Thymus (tissue), 14 donors: ENCODE results near the gene ALPI. TPM values are rescaled to one million over a fixed set of nuclear protein-coding genes. Genes with fewer than 3 reads are reported as not detected.
"Not testable (repeated sequence)": the region's sequence is repeated elsewhere in the genome, so short reads cannot be mapped to it uniquely, and the experiment has no call there.

ENCODE experiments used
- DNase-seq, 9 donors: peaks; one replicate each; pipeline ENCODE4 v3.0.0-alpha.2; 2013; ENCODE audit warnings: low spot score in 9 of 9, low read depth in 6 of 9, missing footprints in 1 of 9
- H3K27ac ChIP-seq, 2 donors: one replicate each; pipeline ENCODE4 v1.5.1; 2013; ENCODE audit warnings: control low read depth in 1 of 2, low read depth in 1 of 2, low read length in 1 of 2, mild to moderate bottlenecking in 1 of 2, moderate library complexity in 1 of 2
- H3K27me3 ChIP-seq, 2 donors: one replicate each; pipeline ENCODE4 v1.5.1; 2013; ENCODE audit warnings: low read length in 1 of 2; ENCODE audit not compliant: control insufficient read depth in 2 of 2, insufficient read depth in 1 of 2
- H3K36me3 ChIP-seq, 2 donors: one replicate each; pipeline ENCODE4 v1.5.1; 2013; ENCODE audit warnings: low read length in 1 of 2, mild to moderate bottlenecking in 1 of 2, moderate library complexity in 1 of 2; ENCODE audit not compliant: control insufficient read depth in 2 of 2, insufficient read depth in 2 of 2
- H3K4me1 ChIP-seq, 2 donors: one replicate each; pipeline ENCODE4 v1.5.1; 2013; ENCODE audit warnings: low read length in 2 of 2; ENCODE audit not compliant: control insufficient read depth in 2 of 2, insufficient read depth in 2 of 2
- H3K4me3 ChIP-seq, 2 donors: one replicate each; pipeline ENCODE4 v1.5.1; 2013; ENCODE audit warnings: low read length in 2 of 2, control low read depth in 1 of 2, mild to moderate bottlenecking in 1 of 2
- H3K9me3 ChIP-seq, 2 donors: one replicate each; pipeline ENCODE4 v1.5.1; 2013; ENCODE audit warnings: low read length in 1 of 2, mild to moderate bottlenecking in 1 of 2; ENCODE audit not compliant: control insufficient read depth in 2 of 2, insufficient read depth in 1 of 2
- WGBS: extraction: QIAGEN DNeasy Blood & Tissue Kit; methylation state at CpG from one replicate; pipeline ENCODE4 v1.1.7; 2013; 5-methylcytosine and 5-hydroxymethylcytosine counted together
- long read RNA-seq, 10 donors: transcript quantifications; one replicate each; lab custom pipeline, GENCODE V29; 2026
- polyA plus RNA-seq: library from polyadenylated mRNA; stranded (reverse); fragments of 200-250 nt; gene quantifications from one replicate; pipeline ENCODE4 v1.2.3, GENCODE V29; 2013
- total RNA-seq: library from RNA; stranded (reverse); fragments of 120-200 nt; gene quantifications from one replicate; pipeline ENCODE4 v1.2.4, GENCODE V29; 2013
- donor health status: healthy.

ALPI gene
- total RNA-seq (0.19 TPM), polyA plus RNA-seq (0.34 TPM)
- long read RNA-seq, donor 1 = 0 reads
- long read RNA-seq, donor 2 = 0 reads
- long read RNA-seq, donor 3 = 0 reads
- long read RNA-seq, donor 4 = 0 reads
- long read RNA-seq, donor 5 = 0 reads
- long read RNA-seq, donor 6 = 0 reads
- long read RNA-seq, donor 7 = 0 reads
- long read RNA-seq, donor 8 = 0 reads
- long read RNA-seq, donor 9 = 0 reads
- long read RNA-seq, donor 10 = 0 reads

- Histone ChIP-seq H3K9me3 (no peaks in the 10 kb centered on the region), H3K4me1 (no peaks in the 10 kb centered on the region), H3K4me3 (no peak within 1 kb of the TSS), H3K36me3 (no peaks in the 10 kb centered on the region), H3K27me3 (peaks cover 0 to 40% of the 10 kb centered on the region in 2 donors), H3K27ac (no peak within 1 kb of the TSS)
- no peak for DNase-seq
- WGBS = 94% methylated on average over 14 of the region's 14 CpGs
These were observed at the start of gene ALPI for GRCh38 chr2:232455426-232456255. TSS of gene ALPI (plus strand) at chr2:232456153. CDS start at chr2:232456200, 47 bp downstream.

GRCh38 chr2:232406556-232407310 lies 49.2 kb upstream of the ALPI start, which contains the start of gene ALPG:
TSS of gene ALPG (plus strand) at chr2:232406844. CDS start at chr2:232406895, 51 bp downstream.
- DNase-seq = no peak
- Histone ChIP-seq H3K9me3 (no peaks in the 10 kb centered on the region), H3K27me3 (peaks cover 0 to 30% of the 10 kb centered on the region in 2 donors), H3K27ac (no peak within 1 kb of the TSS), H3K4me1 (no peaks in the 10 kb centered on the region), H3K4me3 (no peak within 1 kb of the TSS), H3K36me3 (no peaks in the 10 kb centered on the region)
- 96% methylated on average over 17 of the region's 17 CpGs for WGBS

GRCh38 chr2:232407428-232408150 lies 48.4 kb upstream of the ALPI start:
- peaks cover 5 to 32% of the 10 kb centered on the region in 2 donors for H3K27me3 ChIP-seq
- H3K27ac ChIP-seq, H3K4me1 ChIP-seq, H3K9me3 ChIP-seq, H3K36me3 ChIP-seq, H3K4me3 ChIP-seq, DNase-seq: not testable (repeated sequence)
- 97% methylated on average over 29 of the region's 30 CpGs for WGBS

GRCh38 chr2:232408269-232408668 lies 47.7 kb upstream of the ALPI start:
- not testable (repeated sequence) for H3K27ac ChIP-seq, H3K36me3 ChIP-seq, H3K4me1 ChIP-seq, H3K4me3 ChIP-seq, H3K9me3 ChIP-seq, DNase-seq
- peaks cover 9 to 38% of the 10 kb centered on the region in 2 donors for H3K27me3 ChIP-seq
- 91% methylated on average over 10 of the region's 10 CpGs for WGBS

- not testable (repeated sequence) for DNase-seq, H3K36me3 ChIP-seq, H3K4me3 ChIP-seq, H3K9me3 ChIP-seq, H3K27ac ChIP-seq, H3K4me1 ChIP-seq
- H3K27me3 ChIP-seq = peaks cover 9 to 49% of the 10 kb centered on the region in 2 donors
- 92% methylated on average over 40 of the region's 40 CpGs for WGBS
These were observed 46.3 kb upstream of the ALPI start for GRCh38 chr2:232409617-232410016.

GRCh38 chr2:232410238-232410900 lies 45.6 kb upstream of the ALPI start:
- no peak overlapping the region for H3K27ac ChIP-seq
- WGBS = 94% methylated on average over 7 of the region's 7 CpGs
- H3K4me1 ChIP-seq = no peaks in the 10 kb centered on the region
- peaks cover 9 to 56% of the 10 kb centered on the region in 2 donors for H3K27me3 ChIP-seq
- H3K36me3 ChIP-seq = no peaks in the 10 kb centered on the region
- no peaks in the 10 kb centered on the region for H3K9me3 ChIP-seq
- DNase-seq = no peak
- H3K4me3 ChIP-seq = no peak overlapping the region

GRCh38 chr2:232411901-232412629 lies 43.9 kb upstream of the ALPI start:
- Histone ChIP-seq H3K9me3 (no peaks in the 10 kb centered on the region), H3K36me3 (no peaks in the 10 kb centered on the region), H3K4me3 (no peak overlapping the region), H3K27ac (no peak overlapping the region), H3K4me1 (no peaks in the 10 kb centered on the region), H3K27me3 (peaks cover 12 to 69% of the 10 kb centered on the region in 2 donors)
- WGBS = 82% methylated on average over 6 of the region's 6 CpGs
- no peak for DNase-seq

GRCh38 chr2:232412986-232413385 lies 43.0 kb upstream of the ALPI start:
- Histone ChIP-seq H3K4me1 (no peaks in the 10 kb centered on the region), H3K4me3 (no peak overlapping the region), H3K27me3 (peaks cover 20 to 75% of the 10 kb centered on the region in 2 donors), H3K36me3 (no peaks in the 10 kb centered on the region), H3K9me3 (no peaks in the 10 kb centered on the region), H3K27ac (no peak overlapping the region)
- 4% methylated on average over 5 of the region's 5 CpGs for WGBS
- DNase-seq = no peak
